H1 (cell line): ENCODE data around the gene HMX1. TPM values are rescaled to one million over a fixed set of nuclear protein-coding genes. Genes with fewer than 3 reads are reported as not detected.

Experiments used
- HDAC2 ChIP-seq, 2 experiments: fragments of 300-600 bp in 1 of 2; sonication (generic) in 1 of 2; IDR thresholded peaks; 2 replicates each; pipeline ENCODE4 v1.6.1; 2011 to 2012; ENCODE audit warnings: low read depth in 2 of 2, low read length in 2 of 2, mild to moderate bottlenecking in 2 of 2, moderate library complexity in 2 of 2, borderline replicate concordance in 1 of 2, inconsistent platforms in 1 of 2
- RXRA ChIP-seq: IDR thresholded peaks from 2 replicates; pipeline ENCODE4 v1.6.1; 2011; ENCODE audit warnings: low read depth, mild to moderate bottlenecking, low read length, moderate library complexity; ENCODE audit not compliant: insufficient read depth
- polyA plus RNA-seq, 7 experiments: library from polyadenylated mRNA; depleted of rRNA in 3 of 7; stranded (reverse) in 5 of 7; unstranded in 2 of 7; fragments of >200 nt in 5 of 7; fragments of 200-250 nt in 2 of 7; gene quantifications; 1 replicate in 5 of 7; 2 replicates in 1 of 7; 4 replicates in 1 of 7; pipeline versions ENCODE4 v1.2.1 to v1.2.3, GENCODE V29; 2011 to 2013; ENCODE audit warnings: missing spikeins in 2 of 7, mixed read lengths in 2 of 7
- total RNA-seq: library from RNA; stranded (reverse); fragmentation: NEBNext Ultra II Directional; extraction: Animal tissue kit (Norgen Biotek cat#: 25700); gene quantifications from 2 replicates; pipeline ENCODE4 v1.2.1, GENCODE V29; 2021

The HMX1 gene
- total and polyA plus RNA-seq, 2 of the 8 experiments (the other 6 are each of a cell fraction or from before 2014, with no cell fraction given): 0.26 TPM; not detected in 1

- TF ChIP-seq HDAC2 (IDR thresholded peaks at IDR 0.05; ENCODE audit: borderline replicate concordance in 1 of 2, low read depth in 2 of 2, low read length in 2 of 2) (no peak), RXRA (no peak)
Measured at GRCh38 chr4:8904041-8904501, 32.4 kb upstream of the HMX1 start (continued).
